KMS-11 (cell line): ENCODE data around the gene DMBX1.

Experiments
- H2AFZ ChIP-seq: fragments of 200-600 bp; sonication (generic); 2 replicates; pipeline ENCODE4 v1.6.1; 2016; ENCODE audit warnings: antibody characterized with exemption, mixed run types, low read depth
- H3K27ac ChIP-seq: fragments of 200-600 bp; sonication (generic); 2 replicates; pipeline ENCODE4 v1.6.1; 2016; ENCODE audit warnings: mild to moderate bottlenecking, mixed run types
- H3K27me3 ChIP-seq: fragments of 200-600 bp; sonication (generic); 2 replicates; pipeline ENCODE4 v1.6.1; 2017; ENCODE audit warnings: mild to moderate bottlenecking, low read depth, mixed run types, moderate library complexity; ENCODE audit not compliant: insufficient read depth
- H3K36me3 ChIP-seq: fragments of 200-600 bp; sonication (generic); 2 replicates; pipeline ENCODE4 v1.6.1; 2017; ENCODE audit warnings: mild to moderate bottlenecking, mixed run types; ENCODE audit not compliant: insufficient read depth
- H3K4me1 ChIP-seq: fragments of 200-600 bp; sonication (generic); 2 replicates; pipeline ENCODE4 v1.6.1; 2016; ENCODE audit warnings: mild to moderate bottlenecking, low read depth, mixed run types; ENCODE audit not compliant: poor library complexity, severe bottlenecking
- H3K4me2 ChIP-seq: fragments of 200-600 bp; sonication (generic); 2 replicates; pipeline ENCODE4 v1.7.0; 2016; ENCODE audit warnings: mild to moderate bottlenecking, mixed run types
- H3K4me3 ChIP-seq: fragments of 200-600 bp; sonication (generic); IDR thresholded peaks from 2 replicates; pipeline ENCODE4 v1.6.1; 2017; ENCODE audit warnings: low read depth, low read length, mixed read lengths; ENCODE audit not compliant: insufficient read depth
- H3K79me2 ChIP-seq: fragments of 200-600 bp; sonication (generic); 2 replicates; pipeline ENCODE4 v1.6.1; 2016; ENCODE audit warnings: low read depth, mixed run types; ENCODE audit not compliant: insufficient read depth
- H3K9ac ChIP-seq: fragments of 200-600 bp; sonication (generic); 2 replicates; pipeline ENCODE4 v1.6.1; 2016; ENCODE audit warnings: mild to moderate bottlenecking, mixed run types
- H4K20me1 ChIP-seq: fragments of 200-600 bp; sonication (generic); 2 replicates; pipeline ENCODE4 v1.6.1; 2016; ENCODE audit warnings: mild to moderate bottlenecking, mixed run types; ENCODE audit not compliant: insufficient read depth
- CTCF ChIP-seq: fragments of 200-600 bp; sonication (generic); conservative IDR thresholded peaks from 2 replicates; pipeline ENCODE4 v1.6.1; 2017; ENCODE audit warnings: low read depth, mild to moderate bottlenecking, antibody characterized with exemption, low read length, moderate library complexity, mixed read lengths

Gene DMBX1

DNA sequence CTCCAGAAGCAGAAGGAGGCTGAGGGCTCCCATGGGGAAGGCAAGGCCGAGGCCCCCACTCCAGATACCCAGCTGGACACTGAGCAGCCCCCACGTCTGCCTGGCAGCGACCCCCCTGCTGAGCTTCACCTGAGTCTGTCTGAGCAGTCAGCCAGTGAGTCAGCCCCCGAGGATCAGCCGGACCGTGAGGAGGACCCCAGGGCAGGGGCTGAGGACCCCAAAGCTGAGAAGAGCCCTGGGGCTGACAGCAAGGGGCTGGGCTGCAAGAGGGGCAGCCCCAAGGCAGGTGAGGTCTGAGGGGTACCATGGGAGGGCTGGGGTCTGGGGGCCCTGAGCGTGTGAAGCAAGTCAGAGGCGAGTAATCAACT lies 21.3 kb downstream of the DMBX1 start:
- no peaks in the 10 kb centered on the region for H3K4me1 ChIP-seq
- no peaks in the 10 kb centered on the region for H4K20me1 ChIP-seq
- no peak overlapping the region for H3K4me2 ChIP-seq
- H3K79me2 ChIP-seq: no peaks in the 10 kb centered on the region
- H3K27ac ChIP-seq: no peak overlapping the region
- H3K27me3 ChIP-seq: no peaks in the 10 kb centered on the region
- H3K36me3 ChIP-seq: no peaks in the 10 kb centered on the region
- H3K9ac ChIP-seq: no peak overlapping the region
- no peak overlapping the region for H3K4me3 ChIP-seq
- TF ChIP-seq CTCF: no peak
- no peak overlapping the region for H2AFZ ChIP-seq

DNA sequence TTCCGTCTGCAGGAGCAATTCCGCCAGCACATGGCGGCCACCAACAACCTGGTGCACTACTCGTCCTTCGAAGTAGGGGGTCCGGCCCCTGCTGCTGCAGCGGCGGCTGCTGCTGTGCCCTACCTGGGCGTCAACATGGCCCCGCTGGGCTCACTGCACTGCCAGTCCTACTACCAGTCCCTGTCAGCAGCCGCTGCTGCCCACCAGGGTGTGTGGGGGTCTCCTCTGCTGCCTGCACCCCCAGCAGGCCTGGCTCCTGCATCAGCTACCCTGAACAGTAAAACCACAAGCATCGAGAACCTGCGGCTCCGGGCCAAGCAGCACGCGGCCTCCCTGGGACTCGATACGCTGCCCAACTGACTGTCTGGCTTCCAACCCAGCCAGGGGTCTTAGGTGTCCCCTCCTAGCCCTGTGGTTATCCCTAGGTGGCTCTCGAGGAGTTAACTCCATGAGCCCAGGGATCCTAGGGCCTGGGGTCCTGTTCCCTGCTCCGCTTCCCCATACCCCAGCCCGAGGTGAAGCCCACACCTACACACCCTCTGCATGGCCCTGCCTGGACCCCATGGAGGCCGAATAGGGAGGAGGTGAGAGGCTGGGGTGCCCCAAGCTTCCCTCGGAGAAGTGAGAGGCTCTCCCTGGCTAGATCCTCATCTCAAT lies 22.6 kb downstream of the DMBX1 start:
- Histone ChIP-seq H3K27ac (no peak overlapping the region), H3K4me1 (no peaks in the 10 kb centered on the region), H3K36me3 (no peaks in the 10 kb centered on the region), H2AFZ (no peak overlapping the region), H3K79me2 (no peaks in the 10 kb centered on the region), H3K4me3 (no peak overlapping the region), H3K9ac (no peak overlapping the region), H4K20me1 (no peaks in the 10 kb centered on the region), H3K27me3 (no peaks in the 10 kb centered on the region), H3K4me2 (no peak overlapping the region)
- TF ChIP-seq CTCF: no peak

- H3K4me3 ChIP-seq: no peak overlapping the region
- no peak overlapping the region for H3K27ac ChIP-seq
- H3K36me3 ChIP-seq: no peaks in the 10 kb centered on the region
- no peak overlapping the region for H3K4me2 ChIP-seq
- no peaks in the 10 kb centered on the region for H3K4me1 ChIP-seq
- H3K79me2 ChIP-seq: no peaks in the 10 kb centered on the region
- no peak for TF ChIP-seq CTCF
- H2AFZ ChIP-seq: no peak overlapping the region
- no peak overlapping the region for H3K9ac ChIP-seq
- H4K20me1 ChIP-seq: no peaks in the 10 kb centered on the region
- H3K27me3 ChIP-seq: no peaks in the 10 kb centered on the region
These were observed 23.2 kb downstream of the DMBX1 start for GRCh38 chr1:46512792-46513190.

GRCh38 chr1:46513536-46513935 lies 23.9 kb downstream of the DMBX1 start:
- Histone ChIP-seq H3K27ac (no peak overlapping the region), H3K4me2 (no peak overlapping the region), H3K79me2 (no peaks in the 10 kb centered on the region), H4K20me1 (no peaks in the 10 kb centered on the region), H3K36me3 (no peaks in the 10 kb centered on the region), H2AFZ (no peak overlapping the region), H3K9ac (no peak overlapping the region), H3K27me3 (no peaks in the 10 kb centered on the region), H3K4me1 (no peaks in the 10 kb centered on the region), H3K4me3 (no peak overlapping the region)
- TF ChIP-seq CTCF: no peak
